ENCODE measurements around the gene CRABP2. TPM values are rescaled to one million over a fixed set of nuclear protein-coding genes. Genes with fewer than 3 reads are reported as not detected.

Gene CRABP2
- total RNA-seq (2014; rRNA removed; shearing (Covaris generic)), result 21.1 and 31.9 TPM in 2 replicates

DNA sequence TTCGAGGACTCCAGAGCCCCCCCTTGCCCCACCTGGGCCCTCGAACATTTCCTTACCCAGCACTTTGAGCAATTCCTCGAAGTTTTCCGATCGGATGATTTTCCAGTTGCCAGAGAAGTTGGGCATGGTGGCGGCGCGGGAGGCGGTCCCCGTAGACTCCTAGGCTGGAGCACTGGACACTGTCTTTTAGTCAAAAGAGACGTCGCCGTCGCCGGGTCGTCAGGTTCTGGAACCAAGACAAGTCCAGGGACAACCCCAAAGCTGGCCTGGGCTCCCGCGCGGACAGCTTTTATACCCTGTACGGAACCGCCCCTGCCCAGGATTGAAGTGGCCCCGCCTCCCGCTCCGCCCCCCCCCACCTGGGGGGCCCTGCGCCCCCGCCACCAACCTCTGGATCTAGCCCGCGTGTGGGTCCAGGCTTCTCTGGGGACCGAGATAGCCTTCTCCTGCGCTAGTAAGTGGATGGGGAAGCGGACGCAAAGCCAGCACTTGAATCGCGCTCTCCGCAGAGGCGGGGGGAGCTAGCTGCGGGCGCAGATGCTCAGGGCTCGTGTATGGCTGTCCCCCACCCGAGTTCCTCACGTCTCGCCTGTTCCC, at the start of gene CRABP2:
Gene CRABP2 (minus strand): TSS at position 263 of the 597 bp plus-strand sequence. CDS start 137 bp downstream, at position 126.
- DNase-seq (ENCODE audit: low read depth), result no peak

DNA sequence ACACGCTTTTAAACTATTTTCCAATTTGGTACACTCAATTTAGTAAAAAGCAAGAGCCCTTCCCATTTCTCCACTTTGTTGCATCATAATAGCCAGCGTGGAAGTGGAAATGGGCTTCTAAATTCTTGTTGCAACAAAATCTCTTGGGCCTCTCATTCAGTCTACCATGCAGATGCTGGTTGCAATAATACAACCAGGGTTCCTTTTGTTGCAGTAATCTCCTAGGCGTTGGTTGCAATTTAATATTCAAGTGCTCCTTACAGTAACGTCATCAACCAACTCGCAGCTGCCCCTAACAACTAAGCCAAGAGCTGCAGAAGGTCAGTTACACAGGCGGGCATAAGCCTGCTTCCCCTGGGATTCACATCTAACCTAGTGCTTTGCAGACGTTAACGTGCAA, 48.8 kb upstream of the CRABP2 start:
- DNase-seq (ENCODE audit: low read depth), result no peak

DNA sequence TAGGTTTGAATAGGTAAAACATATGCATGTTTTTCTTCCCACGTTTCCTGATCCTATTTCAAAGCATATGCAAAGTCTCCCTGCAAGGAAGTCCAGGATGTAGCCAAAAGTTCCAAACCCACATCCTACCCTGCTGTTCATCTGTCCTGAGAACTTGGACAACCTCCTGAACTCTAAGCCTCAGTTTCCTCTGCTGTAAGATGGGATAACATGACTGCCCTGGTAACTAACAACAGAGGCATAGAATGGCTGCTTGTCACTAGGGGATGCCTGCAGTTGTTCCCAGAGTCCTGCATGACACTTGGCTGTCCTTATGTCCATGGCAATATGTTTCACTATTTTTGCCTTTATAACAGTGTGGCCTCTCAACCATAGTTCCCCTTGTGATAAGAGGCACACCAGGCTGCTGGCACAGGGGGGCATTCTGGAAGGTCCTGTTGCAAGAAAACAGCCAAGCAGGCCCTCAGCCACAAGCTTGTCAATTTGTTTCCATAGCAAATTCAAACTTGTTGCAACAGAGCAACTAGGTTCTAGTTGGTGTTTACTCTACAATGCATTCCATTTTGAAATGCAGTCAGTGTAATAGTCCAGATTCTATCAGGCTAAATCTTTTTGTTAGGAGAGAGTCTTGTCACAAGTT, 47.6 kb upstream of the CRABP2 start:
- peak; percentile 28 for DNase-seq (ENCODE audit: low read depth)

GRCh38 chr1:156751757-156752481, 46.5 kb upstream of the CRABP2 start:
- DNase-seq (ENCODE audit: low read depth), result peak; percentile 95

- no peak for DNase-seq (ENCODE audit: low read depth)
These were observed 46.0 kb upstream of the CRABP2 start, which contains the start of gene HDGF for GRCh38 chr1:156751451-156751756. Gene HDGF, minus strand, starts transcription at chr1:156751675. Its CDS starts 246 bp downstream, at chr1:156751429.

DNA sequence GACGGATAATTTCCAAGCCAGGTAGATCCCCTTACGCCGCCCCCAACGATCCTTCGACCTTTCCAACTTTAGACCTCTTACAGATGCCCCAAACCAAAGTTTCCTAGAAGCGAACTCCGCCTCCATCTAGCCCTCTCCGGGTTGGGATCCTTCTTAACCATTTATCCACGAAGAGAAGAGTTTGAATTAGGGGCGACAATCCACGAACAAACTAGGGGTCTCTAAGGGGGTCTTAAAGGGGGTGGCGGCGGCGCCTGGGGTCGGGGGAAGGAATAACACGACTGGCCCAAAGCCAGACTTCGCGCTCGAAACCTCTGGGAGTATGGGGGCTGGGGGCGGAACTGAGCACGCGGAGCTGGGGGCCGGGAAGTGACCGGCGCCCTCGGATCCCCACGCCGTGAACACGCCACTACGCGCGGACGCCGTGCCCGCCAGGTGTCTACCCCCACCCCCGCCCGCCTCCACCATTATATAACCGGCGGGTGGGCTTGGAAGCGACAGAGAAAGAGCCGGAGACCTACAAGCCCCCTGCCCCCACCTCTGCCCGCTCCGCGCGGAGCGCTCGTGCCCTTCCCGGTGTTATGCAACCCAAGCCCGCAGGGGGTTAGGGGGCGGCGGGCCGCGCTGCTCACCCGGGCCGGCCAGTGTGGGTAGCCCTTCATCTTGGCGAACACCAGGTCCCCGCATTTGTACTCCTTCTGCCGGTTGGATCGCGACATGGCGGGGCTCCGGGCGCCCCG, 45.5 kb upstream of the CRABP2 start:
- DNase-seq (ENCODE audit: low read depth), result peak; percentile 44

- DNase-seq (ENCODE audit: low read depth), result peak; percentile 53
These were observed 44.8 kb upstream of the CRABP2 start for GRCh38 chr1:156750191-156750672.

GRCh38 chr1:156749419-156750118, 44.2 kb upstream of the CRABP2 start:
- DNase-seq (ENCODE audit: low read depth), result no peak

DNA sequence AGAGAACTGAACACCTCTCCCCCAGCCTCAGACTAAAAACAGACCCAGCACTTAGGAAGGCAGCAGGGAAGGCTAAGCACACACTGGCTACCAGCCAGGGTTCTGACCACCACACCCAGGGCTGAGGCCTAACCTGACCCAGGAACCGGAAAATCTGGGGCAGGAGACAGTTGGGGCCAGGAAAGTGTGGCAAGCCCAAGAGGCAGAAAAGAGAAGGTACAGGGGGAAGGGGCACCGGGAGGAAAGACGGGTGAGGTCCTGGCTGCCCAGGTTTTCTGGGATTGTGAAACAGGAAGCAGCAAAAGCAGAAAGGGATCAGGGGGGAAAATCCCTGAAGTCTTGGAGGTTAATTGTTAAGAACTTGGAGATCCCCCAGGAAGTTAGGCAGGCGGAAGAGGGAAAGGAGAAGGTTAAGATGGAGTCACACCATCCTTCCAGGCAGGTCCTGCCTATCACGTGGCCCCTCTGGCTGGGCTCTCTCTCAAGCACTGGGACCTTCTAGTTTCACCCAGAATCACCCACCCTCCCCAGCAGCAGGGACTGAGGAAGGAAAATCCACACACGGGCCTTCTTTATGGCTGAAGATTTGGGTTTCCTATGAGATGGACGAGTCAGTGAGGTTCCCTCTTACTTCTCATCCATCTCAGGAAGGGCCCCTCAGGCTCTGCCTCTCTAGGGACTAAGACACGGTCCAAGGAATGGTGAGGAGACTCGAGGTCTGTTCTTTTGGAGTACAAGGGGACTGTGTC, 43.5 kb upstream of the CRABP2 start:
- DNase-seq (ENCODE audit: low read depth), result peak; percentile 71

DNA sequence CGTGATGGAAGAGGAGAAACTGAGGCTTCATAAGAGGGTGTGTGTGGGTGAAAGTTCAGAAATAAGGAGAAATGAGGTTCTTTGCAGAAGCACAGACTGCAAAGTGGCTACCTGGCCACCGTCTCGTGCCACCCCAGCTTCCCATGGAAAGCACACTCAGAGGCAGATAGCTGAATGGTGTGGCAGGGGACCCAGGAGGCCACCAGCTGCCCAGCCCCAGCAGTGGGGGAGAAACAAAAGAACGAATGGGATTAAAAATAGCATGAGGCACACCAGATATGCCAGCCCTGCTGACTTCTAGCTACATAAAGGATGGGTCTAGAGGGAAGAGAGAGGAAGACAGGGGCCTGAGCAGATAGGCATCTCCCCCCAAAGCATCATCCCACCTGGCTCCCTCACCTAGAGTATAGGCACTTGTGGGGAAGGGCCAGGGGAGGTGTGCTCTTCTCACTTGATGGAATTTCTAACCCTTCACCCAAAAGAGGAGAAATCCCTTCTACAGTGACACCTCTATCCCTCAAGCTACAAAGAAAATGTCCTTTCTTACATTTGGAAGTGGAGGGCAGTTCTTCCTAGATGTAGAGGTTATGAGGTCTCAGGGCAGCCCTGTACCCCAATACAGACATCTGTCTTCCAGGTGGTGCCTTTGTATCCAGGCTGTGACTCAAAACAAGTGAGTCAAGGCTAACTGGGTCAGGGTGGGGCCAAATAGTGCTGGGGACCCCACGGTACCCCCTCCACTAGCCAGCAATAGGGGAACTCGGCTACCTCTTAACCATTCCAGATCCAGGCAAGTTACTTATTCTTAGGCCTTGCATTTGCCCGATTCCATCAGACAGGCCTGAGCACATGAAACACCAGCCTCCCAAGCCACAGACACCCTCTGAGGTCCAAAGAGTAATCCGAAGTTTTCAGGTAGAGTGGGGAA, 42.6 kb upstream of the CRABP2 start:
- DNase-seq (ENCODE audit: low read depth), result no peak

DNA sequence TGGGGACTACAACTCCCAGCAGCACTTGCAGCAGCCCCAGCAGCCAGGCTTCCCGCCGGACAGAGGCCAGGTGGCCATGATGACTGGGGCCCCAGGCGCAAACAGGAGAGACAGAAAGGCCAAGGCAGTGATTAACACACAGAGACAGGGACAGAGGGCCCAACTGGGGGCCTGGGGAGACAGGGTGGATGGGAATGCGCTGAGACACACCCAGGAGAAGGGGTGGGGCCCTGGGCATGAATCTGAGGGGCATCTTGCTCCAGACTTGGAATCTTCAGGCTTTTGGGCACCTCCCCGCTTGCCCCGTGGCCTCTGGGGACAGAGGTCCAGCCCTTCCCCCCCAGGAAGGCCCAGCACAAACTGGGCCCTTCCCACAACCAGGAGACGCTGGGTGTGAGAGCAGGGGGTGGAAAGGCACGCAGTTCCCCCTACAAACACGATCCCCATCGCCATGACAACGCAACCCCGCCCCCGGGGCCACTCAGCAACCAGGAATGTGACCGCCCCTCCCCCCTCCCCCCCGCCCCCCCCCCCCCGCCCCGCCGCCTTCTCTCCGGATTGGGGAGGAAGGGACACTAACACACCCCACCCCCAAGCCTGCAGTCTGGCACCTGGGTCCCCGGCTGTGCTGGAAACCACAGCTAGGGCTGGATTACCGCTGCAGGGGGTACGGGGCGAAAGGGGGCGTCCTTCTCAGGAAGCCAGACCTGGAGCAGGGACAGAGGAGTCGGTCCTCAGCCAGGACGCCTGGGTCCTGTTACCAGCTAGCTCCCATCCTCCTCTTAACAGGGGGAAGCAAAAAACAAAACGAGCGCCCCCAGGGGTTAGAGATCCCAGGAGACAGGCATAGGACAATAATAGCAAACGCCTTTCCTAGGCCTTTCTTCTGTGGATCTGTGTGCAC, 41.6 kb upstream of the CRABP2 start:
- DNase-seq (ENCODE audit: low read depth), result peak; percentile 94

DNA sequence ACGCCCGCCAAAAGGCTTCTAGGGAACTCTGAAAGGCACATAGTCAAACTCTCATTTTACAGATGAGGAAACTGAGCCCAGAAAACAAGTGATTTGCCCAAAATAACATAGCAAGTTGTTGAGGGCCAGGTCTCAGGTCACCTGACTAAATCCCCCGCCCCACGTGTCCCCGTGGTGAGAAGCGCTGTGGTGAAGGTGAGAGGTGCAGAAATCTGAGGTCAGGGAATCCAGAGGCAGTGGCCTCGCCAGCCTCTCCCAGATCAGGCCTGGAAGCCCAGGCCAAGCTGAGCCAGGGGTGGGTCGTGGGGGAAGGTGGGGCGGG, 41.0 kb upstream of the CRABP2 start:
- no peak for DNase-seq (ENCODE audit: low read depth)

GRCh38 chr1:156745881-156746280, 40.5 kb upstream of the CRABP2 start:
- no peak for DNase-seq (ENCODE audit: low read depth)

DNA sequence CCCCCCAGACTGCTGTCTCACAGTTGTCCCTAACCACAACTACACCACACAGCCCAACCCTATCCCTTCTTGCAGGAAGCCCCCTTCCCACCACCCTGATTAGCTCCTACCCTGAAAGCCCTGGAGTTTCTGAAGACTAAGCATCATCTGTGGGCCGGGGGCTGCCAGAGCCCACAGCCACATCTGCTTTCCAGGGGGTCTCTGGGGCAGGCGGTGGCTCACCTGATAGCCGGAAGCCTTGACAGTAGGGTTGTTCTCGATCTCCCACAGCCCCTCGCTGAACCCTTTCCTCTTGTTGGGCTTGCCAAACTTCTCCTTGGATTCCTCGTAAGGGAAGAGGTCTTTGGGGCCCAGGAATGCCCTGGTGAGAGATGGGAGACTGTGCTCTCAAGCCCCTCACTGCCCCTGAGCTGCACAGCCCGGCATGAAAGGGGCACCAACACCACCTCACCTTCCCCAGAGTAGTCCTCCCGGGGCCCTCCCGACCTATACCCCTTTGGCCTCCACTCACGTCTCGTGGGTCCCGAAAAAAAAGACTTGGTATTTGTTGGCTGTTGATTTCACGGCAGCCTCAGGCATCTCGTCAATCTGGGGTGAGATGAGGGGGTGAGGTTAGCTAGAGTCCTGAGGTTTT, 39.5 kb upstream of the CRABP2 start:
- DNase-seq (ENCODE audit: low read depth), result no peak

DNA sequence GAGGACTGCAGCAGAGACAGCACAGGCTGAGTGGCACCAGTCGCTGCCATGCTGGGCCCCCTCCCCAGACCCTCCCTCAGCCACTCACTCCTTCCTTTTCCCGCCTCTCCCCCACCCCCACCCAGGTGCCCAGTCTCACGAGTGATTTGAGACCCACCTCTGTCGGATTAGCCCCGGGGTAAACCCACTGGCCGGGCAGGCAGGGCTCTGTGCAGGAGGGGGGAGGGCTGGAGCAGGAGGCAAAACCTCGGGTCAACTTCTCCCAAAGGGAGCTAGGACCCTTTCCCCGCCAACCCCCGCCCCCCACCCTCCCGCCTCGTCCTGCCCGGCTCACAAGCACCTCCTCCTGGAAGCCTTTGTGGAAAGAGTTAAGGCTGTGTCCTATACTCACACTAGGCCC, 39.0 kb upstream of the CRABP2 start:
- no peak for DNase-seq (ENCODE audit: low read depth)

DNA sequence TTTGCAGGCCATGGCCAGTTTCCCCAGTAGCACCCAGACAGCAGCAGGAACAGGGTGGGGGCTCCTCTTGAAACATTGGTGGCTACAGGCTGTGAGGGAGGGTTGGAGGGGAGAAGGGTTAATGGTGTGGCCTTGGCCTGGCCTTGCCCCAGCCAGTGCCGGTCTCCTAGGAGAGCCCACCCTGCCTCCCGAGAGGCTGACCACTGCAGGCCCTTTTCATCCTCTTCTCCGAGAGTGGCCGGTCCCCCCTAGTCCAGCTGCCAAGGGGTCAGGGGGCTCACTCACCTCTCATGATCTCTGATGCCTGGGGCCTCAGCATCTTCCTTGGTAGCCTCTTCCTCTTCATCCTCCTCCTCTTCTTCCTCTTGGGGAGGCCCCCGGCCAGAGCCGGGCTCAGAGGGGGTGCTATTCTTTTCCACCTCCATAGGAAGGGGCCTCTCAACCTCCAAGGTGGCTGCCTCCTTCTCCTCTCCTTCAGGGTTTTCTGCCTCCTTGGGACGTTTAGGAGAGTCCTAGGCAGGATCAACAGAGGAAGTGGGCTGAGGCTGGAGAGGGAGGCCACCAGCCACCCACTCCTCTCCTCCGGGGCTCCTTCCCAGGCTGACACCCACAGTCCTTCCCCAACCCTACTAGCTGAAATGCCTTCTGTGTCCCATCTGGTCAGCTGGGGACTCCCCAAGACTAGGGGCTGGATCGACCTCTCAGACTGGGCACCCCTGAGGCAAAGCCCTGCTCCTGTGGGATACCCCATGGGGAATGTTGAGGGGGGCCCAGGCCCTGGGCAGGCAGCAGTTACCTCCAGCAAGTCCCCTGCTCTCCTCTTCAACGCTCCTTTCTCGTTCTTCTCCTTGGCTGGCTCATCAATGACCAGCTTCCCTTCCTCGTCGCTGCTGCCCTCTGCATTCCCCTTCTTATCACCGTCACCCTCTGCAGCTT, 38.3 kb upstream of the CRABP2 start:
- no peak for DNase-seq (ENCODE audit: low read depth)

GRCh38 chr1:156742801-156743200, 37.4 kb upstream of the CRABP2 start:
- no peak for DNase-seq (ENCODE audit: low read depth)
